Measurements from ENCODE around the gene ADAMTSL4. TPM values are rescaled to one million over a fixed set of nuclear protein-coding genes. Genes with fewer than 3 reads are reported as not detected.
"Not testable (repeated sequence)": the region's sequence is repeated elsewhere in the genome, so short reads cannot be mapped to it uniquely, and the experiment has no call there.

ADAMTSL4 gene
- total RNA-seq, 1 donor from 2014 or later = 70.2 TPM

DNA sequence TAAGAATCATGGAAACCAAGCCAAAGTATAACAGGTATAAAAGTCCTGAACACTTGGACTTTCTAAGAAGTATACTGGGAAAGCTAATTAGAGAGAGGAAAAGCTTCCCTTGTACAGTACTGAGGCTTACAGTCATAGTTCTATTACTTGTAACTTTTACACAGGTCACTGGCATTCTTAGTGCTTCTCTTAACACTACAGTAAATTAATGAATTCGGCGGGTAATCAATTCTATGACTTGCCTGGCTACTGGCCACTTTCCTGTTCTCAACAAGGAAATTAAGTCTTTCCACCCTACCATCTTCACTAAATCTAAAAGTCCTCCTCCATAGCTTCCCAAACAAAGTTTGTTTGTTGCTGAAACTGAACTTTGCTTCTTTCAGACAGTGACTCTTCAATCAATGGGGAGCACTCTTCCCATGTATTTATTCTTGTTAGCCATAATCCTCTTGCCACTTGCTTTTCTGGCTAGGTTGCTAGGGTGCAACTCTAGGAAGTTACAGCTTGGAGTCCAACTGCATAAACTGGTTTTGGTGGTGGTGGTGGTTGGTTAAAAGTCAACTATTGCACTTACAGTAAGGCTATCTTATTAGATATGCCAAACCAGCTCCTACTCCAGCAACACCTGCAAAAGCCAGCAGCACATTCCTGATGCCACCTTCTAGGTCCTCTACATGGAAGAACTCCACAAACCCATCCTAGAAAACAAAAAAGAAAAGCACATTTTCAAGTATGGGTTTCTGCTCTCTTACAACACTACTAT lies 27.8 kb downstream of the ADAMTSL4 start:
- DNase-seq (ENCODE audit: low spot score) = no peak
- intact Hi-C loops (cut with DNase I) = no loop called here
- no peak for ATAC-seq

DNA sequence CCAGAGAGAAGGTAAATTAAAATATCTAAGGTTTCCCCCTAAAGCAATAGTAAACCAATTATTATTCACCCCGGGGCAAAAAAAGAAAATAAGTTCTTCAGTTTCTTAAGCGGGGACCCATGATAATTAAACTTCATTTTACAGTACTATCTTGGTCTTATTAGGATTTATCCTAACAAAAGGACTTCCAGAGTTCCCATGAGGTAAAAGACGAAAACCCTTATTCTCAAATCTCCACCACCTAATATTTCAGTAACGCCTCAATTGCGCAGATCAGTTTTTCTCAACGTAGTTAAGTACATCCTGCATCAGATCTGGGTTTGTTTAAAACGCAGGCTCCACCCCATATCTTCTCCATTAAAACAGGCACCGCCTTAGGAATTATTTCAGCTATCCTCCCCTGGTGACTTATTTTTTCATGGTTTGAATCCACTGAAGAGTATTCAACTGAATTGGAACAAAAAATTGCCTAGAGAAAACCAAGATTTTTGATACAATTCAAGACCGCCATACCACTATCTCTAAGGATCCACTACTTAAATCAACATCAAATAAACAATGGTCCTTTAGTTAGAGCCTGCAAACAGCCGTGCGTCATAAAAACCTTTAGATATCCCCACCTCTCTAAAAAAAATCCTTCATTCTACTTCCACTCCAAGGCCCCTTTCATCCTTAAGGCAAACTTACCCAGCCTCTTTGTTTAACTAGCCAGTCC lies 28.5 kb downstream of the ADAMTSL4 start:
- intact Hi-C loops (cut with DNase I) = no loop called here
- ATAC-seq (no peak), DNase-seq (ENCODE audit: low spot score) (no peak)

DNA sequence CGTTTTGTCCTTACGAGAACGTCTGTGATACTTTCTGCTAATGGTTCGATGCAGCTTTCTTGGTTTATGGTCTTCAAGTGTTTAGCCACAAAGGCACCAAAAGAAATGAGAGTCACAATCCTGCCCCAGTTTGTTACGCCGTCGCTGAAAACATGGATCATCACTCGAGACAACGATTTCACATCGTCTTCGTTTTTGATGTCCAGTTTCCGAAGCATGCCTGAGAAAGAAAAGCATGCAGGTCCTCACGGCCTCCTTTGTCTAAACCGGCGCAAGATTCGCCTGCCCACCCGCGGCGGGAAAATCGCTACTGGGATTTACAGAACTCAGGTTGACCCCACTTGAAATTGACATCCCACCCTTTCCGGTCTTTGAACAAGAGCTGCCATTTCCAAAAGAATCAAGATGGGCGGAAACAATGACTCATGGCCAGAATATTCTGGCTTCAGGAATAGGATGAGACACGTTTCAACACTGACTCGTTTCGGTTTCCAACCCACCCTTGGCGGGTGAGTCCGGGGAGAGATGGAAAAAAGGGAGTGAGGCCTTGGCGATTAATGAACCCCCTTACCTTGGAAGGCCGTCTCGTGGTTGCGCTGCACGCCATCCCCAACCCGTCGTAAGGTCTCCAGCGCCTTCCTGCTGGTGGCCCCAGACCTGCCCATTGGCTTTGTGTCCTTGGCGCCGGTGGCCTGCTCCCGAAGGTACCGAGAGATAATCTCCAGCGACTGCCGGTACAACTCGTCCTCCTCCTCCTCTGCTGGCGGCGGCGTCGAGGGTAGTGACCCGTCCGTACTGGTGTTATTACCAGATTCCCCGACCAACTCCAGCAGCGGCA lies 29.3 kb downstream of the ADAMTSL4 start:
- peak; percentile 46 for ATAC-seq
- intact Hi-C loops (cut with DNase I) = no loop called here
- peak; percentile 78 for DNase-seq (ENCODE audit: low spot score)

DNA sequence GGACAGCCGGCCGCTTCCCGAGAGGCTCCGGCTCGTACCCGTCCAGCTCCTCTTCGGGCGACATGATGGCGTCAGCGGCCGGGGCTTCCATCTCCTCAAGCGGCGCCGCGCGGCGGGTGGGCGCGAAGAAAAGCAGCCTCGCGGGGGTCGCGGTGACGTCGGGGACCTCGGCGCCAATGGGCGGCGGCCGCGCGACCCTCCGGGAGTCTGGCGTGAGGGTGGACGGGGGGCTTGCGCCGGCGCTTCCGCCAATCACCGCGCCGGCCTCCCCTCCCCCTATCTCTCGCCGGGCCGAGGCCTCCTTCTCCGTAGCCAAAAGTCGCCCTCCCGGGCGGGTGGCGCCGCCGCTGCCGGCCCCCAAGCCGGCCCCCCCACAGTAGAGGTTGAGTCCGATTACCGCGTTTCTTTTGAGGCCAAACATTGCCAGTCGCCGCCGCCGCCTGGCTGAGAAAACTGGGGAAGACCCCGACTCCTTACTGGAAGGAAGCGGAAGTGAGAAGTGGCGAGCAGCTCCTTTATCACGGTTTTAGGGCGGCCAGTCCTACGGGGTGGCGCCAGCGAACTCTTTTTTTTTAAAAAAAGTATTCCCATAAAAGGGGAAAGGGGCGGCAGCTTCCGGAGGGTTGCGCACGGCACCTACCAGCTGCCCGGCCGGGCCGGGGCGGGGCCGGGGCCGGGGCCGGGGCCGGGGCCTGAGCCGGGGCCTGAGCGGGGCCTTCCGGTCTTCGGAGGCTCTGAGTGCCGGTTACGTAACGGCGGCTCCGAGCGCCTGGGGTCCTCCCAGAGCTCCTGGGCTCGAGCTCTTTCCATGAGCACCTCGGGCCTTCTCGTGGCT lies 30.1 kb downstream of the ADAMTSL4 start, which contains the start of gene MCL1:
MCL1 (minus strand) TSS at position 501 of the 835 bp plus-strand sequence; CDS start at position 421, 80 bp downstream.
- intact Hi-C loops (cut with DNase I) = no loop called here
- ATAC-seq = peak; percentile 95
- peak; percentile 95 for DNase-seq (ENCODE audit: low spot score)

DNA sequence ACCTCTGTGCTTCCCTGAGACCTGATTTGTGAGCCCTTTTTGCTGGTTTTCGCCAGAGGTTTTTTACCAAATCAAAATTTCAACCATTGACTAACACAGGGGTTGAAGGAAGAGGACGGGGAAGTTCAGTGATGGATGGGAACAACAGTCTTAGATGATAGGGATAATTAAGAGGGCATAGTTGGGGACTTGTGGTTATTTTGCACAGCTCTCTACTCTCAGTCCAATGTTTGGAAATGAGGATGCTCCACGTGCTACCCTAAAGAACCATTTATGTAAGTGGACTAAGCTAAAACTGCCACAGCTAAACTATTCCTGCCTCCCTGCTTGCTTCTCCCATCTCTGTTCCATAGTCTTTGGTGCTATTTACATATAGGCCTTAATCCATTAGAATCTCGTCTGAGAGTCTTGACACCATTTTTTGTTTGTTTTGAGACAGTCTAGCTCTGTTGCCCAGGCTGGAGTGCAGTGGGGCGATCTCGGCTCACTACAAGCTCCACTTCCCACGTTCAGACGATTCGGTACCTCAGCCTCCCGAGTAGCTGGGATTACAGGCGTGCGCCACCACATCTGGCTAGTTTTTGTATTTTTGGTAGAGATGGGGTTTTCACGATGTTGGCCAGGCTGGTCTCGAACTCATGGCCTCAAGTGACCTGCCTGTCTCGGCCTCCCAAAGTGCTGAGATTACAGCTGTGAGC lies 30.9 kb downstream of the ADAMTSL4 start:
- intact Hi-C loops (cut with DNase I) = no loop called here
- DNase-seq (ENCODE audit: low spot score) = no peak
- peak; percentile 5 for ATAC-seq

DNA sequence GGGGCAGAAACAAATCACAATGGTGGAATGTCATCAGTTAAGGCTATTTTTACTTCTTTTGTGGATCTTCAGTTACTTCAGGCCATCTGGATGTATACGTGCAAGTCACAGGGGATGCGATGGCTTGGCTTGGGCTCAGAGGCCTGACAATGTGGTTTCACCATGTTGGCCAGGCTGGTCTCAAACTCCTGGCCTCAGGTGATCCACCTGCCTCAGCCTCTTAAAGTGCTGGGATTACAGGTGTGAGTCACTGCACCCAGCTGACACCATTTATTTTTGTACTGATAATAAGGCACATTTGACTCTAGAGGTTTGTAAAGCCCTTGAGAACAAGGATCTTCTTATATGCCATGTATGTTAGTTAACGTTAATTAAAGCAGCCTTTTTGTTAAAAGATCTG lies 31.8 kb downstream of the ADAMTSL4 start:
- intact Hi-C loops (cut with DNase I); ATAC-seq; DNase-seq (ENCODE audit: low spot score): not testable (repeated sequence)

DNA sequence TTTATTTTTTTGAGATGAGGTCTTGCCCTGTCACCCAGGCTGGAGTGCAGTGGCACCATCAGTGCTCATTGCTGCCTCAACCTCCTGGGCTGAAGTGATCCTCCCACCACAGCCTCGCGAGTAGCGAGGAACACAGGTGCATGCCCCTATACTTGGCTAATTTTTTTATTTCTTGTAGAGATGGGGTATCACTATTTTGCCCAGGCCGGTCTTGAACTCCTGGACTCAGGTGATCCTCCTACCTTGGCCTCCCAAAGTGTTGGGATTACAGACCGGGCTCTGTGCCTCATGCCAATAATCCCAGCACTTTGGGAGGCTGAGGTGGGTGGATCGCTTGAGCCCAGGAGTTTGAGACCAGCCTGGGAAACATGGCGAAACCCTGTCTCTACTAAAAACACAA lies 32.2 kb downstream of the ADAMTSL4 start:
- DNase-seq (ENCODE audit: low spot score); ATAC-seq; intact Hi-C loops (cut with DNase I): not testable (repeated sequence)

DNA sequence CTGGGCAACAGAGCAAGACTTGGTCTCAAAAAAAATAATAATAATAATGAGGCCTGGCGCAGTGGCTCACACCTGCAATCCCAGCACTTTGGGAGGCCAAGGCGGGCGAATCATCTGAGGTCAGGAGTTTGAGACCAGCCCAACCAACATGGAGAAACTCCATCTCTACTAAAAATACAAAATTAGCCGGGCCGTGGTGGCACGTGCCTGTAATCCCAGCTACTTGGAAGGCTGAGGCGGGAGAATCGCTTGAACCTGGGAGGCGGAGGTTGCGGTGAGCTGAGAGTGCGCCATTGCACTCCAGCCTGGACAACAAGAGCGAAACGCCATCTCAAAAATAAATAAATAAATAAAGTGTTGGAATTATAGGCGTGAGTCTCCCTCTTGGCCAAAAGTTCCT lies 32.8 kb downstream of the ADAMTSL4 start:
- intact Hi-C loops (cut with DNase I); ATAC-seq; DNase-seq (ENCODE audit: low spot score): not testable (repeated sequence)

DNA sequence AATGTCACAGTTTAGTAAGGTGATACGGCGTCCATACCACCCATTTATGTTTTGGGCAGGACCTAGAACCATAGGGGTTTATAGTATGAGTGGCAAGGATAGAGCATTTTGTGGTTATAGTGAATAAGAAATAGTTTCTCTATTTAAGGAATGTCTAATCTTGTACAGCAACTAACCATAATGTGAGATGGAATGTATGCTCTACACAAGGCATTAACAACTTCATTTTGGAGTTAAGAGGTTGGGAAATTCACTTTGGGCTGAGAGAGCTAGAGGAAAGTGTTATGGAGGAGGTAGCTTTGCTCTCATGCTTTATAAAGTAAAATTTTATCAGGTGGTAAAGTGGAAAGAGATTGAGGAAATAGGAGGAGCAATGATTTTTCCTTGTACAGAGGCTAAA lies 33.2 kb downstream of the ADAMTSL4 start:
- no peak for DNase-seq (ENCODE audit: low spot score)
- intact Hi-C loops (cut with DNase I) = no loop called here
- no peak for ATAC-seq

DNA sequence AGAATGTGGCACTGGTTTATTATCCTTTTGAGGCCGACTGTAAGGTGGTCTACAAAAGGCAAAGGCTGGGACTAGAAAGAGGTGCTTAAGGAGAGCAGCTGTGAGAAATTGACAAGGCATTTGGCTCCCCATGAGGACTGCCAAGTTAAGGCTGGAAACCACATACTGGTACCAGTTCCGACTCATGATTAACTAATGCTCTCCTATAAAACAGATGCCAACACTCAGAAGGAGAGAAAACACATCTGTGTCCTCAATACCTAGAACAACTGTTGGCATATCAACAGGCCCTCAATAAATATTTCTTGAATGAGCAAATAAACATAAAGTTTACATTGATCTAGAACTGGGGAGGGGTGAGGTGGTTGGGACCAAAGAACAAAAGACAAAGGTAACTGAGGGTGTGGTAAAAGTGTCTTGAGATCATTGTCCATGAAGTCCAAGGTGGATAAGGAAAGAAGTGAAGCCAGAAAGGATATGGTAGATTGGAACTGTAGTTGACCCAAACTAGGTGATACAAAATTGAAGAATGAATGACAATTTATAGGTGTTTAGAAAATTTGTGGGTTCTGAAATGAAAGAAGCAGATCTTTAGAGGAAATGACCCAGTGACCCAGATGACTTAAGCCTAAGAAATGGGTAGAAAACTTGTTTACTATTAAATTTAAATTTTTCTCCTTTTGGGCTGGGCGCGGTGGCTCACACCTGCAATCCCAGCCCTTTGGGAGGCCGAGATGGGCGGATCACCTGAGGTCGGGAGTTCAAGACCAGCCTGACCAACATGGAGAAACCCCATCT lies 47.1 kb downstream of the ADAMTSL4 start:
- no peak for DNase-seq (ENCODE audit: low spot score)
- intact Hi-C loops (cut with DNase I) = no loop called here
- ATAC-seq = no peak

DNA sequence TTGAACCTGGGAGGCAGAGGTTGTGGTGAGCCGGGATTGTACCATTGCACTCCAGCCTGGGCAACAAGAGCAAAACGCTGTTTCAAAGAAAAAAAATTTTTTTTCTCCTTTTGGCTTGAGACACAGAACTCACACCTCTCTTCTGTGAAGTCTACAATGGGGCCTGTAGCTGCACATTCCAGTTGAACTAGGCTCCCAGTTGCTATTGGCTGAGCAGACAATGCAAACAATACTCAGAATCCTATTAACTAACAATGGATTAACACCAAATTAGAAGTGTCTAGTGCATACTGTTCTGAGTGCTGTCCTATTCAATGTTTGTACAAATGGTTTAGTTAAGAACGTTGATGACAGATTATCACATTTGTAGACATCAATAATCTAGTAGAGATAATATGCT lies 47.8 kb downstream of the ADAMTSL4 start:
- intact Hi-C loops (cut with DNase I) = no loop called here
- ATAC-seq = no peak
- no peak for DNase-seq (ENCODE audit: low spot score)

DNA sequence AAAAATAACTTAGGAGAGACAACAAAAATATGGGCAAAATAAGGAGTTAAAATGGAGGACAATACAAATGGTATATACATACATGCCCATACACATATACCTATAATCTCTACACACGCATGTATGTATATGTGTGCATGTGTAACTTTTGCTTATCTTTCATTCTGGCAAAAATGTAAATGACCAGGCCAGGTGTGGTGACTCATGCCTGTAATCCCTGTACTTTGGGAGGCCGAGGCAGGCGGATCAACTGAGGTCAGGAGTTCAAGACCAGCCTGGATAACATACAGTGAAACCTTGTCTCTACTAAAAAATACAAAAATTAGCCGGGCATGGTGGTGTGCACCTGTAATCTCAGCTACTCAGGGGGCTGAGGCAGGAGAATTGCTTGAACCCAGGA lies 49.1 kb downstream of the ADAMTSL4 start:
- intact Hi-C loops (cut with DNase I); ATAC-seq; DNase-seq (ENCODE audit: low spot score): not testable (repeated sequence)

DNA sequence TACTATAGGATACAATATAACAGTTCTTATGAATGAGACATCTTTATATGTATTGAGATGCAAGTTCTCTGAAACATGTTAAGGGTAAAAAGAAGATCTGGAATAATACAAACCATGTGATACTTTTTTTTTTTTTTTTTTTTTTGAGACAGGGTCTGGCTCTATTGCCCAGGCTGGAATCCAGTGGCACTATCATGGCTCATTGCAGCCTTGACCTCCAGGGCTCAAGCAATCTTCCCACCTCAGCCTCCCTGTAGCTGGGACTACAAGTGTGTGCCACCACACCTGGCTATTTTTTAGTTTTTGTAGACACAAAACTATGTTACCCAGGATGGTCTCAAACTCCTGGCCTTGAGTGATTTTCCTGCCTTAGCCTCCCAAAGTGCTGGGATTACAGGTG lies 52.3 kb downstream of the ADAMTSL4 start:
- ATAC-seq (no peak), DNase-seq (ENCODE audit: low spot score) (no peak)
- intact Hi-C loops (cut with DNase I) = no loop called here

DNA sequence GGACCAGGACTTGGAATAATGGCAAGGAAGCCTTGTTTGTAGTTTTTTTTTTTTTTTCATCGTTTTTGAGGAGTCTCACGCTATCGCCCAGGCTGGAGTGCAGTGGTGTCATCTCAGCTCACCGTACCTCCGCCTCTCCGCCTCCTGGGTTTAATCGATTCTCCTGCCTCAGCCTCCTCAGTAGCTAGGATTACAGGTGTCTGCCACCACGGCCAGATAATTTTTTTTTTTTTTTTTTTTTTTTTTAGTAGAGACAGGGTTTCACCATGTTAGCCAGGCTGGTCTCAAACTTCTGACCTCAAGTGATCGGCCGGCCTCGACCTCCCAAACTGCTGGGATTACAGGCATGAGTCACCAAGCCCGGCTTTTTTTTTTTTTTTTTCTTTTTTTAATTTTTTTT lies 53.2 kb downstream of the ADAMTSL4 start:
- ATAC-seq; DNase-seq (ENCODE audit: low spot score); intact Hi-C loops (cut with DNase I): not testable (repeated sequence)

DNA sequence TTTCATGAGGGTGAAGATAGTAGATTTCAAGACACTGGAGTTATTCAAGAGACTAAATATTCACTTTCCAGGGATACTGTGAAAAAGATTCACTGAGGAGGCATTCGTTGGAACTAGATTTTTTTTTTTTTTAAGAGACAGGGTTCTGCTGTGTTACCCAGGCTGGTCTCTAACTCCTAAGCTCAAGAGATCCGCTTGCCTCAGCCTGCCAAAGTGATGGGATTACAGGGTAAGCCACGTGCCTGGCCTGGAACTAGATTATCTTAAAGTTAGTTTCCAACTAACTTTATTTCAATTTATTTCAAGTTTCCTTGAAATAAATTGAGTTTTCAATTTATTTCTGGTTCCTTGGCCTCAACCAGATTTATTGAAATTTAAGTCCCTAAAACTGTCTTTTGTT lies 54.5 kb downstream of the ADAMTSL4 start:
- intact Hi-C loops (cut with DNase I) = no loop called here
- ATAC-seq (no peak), DNase-seq (ENCODE audit: low spot score) (no peak)

DNA sequence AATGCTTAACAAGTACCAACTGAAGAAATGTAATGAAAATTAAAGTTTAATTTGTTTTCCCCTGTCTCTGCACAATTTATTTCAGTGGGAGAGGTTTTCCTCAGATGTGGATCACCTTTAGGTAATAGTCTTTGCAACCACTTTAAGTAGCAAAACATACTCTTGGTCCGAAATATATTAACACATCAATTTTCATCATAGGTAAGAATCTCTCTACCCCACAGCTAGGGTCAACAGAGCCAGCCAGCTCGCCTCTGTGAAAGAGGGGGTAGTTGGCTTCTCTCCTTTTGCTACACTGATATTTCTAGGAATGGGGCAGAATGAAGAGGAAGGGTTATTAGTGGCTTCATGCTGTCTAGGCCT lies 55.0 kb downstream of the ADAMTSL4 start:
- intact Hi-C loops (cut with DNase I) = no loop called here
- no peak for DNase-seq (ENCODE audit: low spot score)
- ATAC-seq = no peak

DNA sequence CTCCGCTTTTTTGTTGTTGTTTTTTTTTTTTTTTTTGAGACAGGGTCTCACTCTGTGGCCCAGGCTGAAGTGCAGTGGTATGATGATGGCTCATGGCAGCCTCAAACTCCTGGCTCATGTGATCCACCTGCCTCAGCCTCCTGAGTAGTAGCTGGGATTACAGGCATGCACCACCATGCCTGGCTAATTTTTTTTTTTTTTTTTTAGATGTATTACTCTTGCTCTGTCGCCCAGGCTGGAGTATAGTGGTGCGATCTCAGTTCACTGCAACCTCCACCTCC lies 56.2 kb downstream of the ADAMTSL4 start:
- ATAC-seq; DNase-seq (ENCODE audit: low spot score); intact Hi-C loops (cut with DNase I): not testable (repeated sequence)
